Activated CD4-positive, CD25-positive, alpha-beta regulatory T cell treated with anti-CD3 and anti-CD28 coated beads, Interleukin-2, amount 50 U/mL, for 24 hours (primary cell): ENCODE measurements around the gene MPZL1.

Experiments used
- ATAC-seq, 2 donors: fragments of 150-1000 bp; cut with Tn5 transposase; one replicate each; pipeline ENCODE4 v1.10.0; 2021; ENCODE audit warnings: mild to moderate bottlenecking in 1 of 2, moderate library complexity in 1 of 2

Gene MPZL1

DNA sequence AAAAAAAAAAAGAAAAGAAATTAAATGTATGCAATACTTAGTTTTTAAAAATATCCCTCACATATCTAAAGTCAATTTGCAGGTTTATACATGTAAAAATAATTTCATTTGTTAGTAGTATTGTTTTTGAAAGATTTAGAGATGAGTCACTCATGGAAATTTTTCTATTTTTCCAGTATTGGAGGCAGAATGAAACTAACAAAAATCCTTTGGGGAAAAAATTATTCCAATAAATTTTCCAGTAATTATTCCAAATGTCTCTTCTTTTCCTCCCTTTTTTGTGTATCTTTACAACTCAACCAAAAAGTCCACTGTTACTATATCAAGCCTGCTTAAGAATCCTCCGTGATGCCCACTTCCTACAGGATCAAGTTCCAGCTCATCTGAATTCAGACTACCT, 29.9 kb downstream of the MPZL1 start:
- ATAC-seq, result no peak

DNA sequence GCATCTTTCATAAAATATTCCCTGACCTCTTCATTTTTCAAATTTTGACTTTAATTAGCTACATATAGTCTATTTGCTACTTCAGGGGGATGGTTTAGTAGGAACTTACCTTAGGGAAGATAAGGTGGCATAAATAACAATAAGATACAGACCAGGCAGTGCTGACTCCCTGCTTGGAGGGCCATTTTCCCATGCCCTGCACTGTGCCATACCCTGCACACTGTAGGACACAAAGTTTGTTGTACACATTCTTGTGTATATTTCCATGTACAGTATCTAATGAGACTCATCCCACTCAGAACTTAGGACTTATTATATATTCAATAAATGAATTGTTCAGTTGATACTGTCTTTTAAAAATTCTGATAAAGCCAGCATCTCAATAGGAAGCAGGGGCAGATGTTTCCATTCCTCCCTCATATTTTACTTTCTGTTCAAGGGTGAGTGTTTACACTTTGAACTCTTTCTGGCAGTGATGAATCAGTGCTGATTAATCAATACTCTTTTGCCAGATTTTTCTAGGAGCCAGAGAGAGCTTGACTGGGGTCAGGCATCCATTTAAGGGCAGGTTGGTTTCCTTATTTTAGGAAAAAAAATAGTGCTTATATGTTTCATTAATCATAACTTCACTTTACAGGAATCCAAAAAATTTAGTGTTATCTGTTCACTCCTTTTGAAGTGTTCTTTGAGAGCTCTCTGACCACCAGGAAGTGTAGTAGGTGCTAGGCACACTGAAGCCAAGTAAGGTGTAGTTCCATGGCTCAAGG, 30.6 kb downstream of the MPZL1 start:
- no peak for ATAC-seq

DNA sequence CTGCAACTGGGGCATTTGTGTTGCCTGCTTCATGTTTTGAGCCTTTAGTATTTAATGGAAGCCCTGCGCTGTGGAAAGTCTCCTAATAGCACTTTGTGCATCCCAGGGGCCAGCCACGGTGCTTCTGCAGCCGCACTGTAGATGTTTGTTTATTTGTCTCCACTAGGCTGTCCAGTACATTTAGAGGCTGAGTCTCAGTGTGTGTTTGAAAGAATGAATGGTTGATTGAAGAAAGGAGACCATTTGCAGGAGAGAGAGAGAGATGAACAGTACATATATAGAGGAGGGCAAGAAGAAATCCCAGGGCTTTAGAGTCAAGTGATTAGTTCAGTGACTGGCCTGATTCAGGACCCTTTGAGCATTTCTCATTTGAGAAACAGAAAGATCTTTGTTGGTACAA, 33.9 kb downstream of the MPZL1 start:
- ATAC-seq, result no peak

DNA sequence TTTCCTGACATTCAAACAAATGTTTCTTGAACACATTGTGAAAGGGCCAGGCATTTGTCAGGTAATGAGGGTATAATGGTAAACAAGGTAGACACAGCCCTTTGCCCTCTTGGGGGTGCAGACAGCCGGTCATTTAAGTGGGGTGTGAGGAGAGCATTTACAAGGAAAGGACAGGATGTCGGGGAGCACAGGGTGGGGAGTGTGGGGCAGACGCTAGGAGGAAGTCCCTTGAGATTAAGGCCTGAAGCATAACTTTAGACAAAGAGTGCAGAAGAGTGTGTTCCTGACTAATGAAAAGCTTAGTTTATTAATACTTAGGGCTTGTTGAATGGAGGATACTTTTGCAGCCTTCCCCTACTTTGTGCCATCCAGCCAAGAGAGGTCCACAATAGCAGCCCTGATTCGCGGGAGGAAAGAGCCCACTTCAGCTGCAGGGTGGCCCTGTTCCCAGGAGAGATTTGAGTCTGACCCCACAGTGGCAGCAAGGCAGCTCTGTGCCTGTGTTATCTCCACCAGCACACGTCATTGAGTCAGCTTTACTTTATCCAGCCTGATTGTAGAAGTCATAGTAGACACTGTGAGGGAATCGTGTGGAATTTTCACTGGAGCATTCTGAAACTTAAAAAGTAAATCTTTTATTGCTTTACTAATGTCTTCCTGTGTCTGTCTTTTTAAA, 35.1 kb downstream of the MPZL1 start:
- ATAC-seq, result no peak

DNA sequence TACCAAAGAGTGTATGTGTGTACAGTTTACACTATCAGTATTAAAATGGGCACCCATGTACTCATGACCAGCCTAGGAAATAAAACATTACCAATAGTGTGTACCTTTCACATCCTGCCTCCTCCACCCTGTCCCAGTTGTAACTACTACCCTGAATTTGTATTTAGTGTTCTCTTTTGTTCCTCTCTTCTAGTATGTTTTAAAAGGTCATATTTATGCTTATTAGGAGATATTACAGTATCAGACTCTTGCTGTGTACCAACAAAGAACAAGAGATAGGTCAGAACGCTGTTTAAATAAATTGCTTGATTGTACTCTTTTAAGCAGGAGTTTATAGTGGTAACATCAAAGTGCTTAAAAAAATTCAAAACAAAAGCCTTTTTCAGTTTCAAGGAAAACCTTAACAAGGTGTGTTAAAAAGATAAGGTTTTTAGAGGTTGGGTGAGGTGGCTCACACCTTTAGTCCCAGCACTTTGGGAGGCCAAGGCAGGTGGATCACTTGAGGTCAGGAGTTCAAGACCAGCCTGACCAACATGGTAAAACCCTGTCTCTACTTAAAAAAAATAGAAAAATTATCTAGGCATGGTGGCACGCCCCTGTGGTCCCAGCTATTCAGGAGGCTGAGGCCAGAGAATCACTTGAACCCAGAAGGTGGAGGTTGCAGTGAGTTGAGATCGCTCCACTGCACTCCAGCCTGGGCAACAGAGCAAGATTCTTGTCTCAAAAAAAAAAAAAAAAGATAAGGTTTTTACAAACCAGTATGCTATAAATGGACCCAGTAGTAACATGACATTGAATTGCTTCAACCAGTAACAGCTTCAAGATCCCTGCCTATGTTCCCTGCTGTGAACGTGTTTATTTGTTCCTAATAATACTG, 35.9 kb downstream of the MPZL1 start:
- no peak for ATAC-seq

DNA sequence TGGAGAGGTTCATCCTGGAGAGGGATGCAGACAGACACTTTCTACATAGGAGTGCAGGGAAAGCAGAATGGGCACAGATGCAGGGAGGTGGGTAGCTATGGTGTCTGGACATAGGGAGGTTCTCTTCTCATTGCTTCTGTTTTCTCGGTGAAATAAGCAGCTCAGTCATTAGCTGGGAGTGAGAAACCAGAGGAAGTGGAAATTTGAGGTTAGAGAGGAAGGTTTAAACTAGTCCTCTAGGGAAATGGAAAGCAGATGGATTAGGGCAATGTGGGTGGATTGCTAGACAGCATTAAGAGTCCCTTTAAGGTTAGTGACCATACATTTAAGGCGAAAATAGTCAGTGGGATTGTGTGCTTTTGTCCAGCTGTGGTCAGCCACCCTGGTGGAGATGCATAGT, 39.6 kb downstream of the MPZL1 start:
- no peak for ATAC-seq

DNA sequence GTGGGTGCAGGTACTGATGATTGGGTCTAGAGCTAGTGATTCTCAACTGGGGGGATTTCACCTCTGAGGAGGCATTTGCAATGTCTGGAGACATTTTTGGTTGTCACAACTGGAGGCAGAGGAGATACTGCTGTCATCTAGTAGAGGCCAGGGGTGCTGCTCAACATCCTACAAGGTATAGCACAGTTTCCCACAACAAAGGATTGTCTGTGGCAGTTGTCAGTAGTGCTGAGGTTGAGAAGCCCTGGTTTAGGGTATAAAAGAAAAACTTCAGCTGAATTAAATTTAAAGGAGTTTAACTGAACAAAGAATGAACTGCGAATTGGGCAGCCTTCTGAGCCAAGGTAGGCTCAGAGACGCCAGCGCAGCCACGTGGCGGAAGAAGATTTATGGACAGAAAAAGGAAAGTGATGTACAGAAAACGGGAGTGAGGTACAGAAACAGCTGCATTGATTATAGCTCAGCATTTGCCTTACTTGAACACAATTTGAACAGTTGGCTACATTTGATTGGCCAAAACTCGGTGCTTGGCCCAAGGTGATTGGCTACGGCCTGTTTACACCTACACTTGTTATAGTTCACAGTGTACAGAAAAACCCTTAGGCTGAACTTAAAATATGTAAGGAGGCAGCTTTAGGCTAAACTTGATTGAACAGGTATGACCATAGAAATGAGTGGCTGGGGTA, 40.4 kb downstream of the MPZL1 start:
- peak in 1 of 2 donors; percentile 30 for ATAC-seq

DNA sequence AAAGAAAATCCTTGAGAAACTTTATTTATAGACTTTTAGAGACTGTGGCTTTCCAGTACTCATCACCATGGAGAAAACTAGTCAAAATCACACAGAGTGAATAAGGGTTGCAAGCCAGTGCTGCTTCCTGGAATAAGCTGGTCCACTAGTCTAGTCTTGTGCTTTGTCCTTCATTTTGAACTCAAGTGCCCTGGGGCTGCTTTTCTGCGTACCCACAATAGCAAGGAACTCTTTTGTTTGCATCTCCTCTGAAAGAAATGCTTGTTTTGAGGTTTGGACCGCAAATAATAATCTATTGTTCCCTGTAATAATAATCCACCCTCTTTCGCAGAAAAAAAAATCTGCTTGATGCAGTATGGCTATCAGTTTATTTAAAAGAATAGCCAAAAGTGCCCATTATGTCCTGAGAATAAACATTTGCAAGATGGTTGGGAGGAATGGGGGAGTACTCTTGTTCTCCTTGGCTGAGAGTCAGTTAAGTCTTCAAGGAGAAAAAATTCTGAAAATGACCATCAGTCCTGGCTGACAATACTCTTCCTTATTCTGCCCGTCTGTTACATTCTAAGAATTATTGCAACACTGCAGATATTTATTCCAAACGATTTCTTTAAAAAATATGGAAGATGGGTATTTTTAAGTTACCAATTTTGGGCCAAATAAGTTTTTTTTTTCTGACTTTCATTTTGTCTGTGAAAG, 41.9 kb downstream of the MPZL1 start:
- ATAC-seq, result no peak

DNA sequence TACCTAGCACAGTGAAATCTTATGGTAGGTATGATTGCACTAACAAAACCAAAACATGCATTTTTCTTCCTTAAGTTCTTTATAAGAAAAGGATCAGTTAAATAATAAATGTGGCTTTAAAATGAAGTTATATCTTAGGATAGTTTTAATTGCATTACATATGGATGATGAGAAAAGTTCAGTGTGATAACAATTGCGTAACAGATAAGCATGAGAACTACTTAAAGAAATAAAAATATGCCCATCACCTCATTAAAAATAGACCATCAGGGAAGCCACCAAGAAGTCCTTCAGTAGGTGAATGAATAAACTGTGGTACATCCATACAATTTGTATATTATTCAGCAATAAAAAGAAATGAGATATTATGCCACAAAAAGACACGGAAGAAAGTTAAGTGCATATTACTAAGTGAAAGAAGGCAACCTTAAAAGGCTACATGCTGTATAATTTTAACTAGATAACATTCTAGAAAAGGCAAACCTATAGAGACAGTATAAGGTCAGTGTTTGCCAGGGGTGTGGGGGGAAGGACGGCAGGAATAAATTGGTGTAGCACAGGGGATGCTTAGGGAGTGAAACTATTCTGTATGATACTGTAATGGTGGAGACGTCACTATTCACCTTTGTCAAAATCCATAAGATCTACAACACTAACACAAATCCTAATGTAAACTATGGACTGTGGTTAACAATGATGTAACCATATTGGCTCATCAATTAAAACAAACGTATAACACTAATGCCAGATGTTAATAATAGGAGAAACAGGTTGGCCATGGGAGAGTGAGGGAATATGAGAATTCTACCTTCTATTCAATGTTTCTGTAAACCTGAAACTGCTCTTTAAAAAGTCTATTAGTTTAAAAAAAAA, 42.9 kb downstream of the MPZL1 start:
- ATAC-seq, result no peak

DNA sequence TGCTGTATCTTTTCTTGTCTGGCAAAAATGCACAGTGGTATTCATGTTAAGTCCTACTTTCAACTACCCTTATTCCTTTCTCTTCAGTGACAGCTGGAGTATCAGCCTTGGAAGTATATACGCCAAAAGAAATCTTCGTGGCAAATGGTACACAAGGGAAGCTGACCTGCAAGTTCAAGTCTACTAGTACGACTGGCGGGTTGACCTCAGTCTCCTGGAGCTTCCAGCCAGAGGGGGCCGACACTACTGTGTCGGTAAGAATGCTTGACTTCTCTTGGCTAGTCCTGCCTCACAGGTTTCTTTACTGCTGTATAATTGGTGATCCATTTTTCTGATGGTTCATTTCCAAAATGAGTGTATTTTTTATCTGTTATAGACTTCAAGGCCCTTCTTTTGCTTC, 43.7 kb downstream of the MPZL1 start:
- no peak for ATAC-seq

DNA sequence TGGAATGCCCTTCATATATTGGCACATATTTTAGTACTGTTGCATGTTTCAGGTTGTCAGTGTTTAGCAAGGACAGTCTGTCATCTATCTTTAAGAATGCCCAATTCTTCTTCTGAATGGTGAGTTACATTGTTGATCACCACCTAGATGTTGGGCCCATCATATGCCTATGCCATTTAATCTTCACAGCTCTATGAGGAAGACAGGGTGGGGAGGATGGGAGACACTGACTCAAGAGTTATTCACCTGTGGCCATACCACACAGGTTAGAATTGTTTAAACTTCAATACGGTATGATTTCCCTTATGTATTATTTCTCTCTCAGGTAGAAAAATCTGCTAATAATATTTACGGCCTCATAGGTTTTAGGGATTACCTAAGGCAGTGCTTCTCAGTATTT, 44.8 kb downstream of the MPZL1 start:
- ATAC-seq, result no peak

DNA sequence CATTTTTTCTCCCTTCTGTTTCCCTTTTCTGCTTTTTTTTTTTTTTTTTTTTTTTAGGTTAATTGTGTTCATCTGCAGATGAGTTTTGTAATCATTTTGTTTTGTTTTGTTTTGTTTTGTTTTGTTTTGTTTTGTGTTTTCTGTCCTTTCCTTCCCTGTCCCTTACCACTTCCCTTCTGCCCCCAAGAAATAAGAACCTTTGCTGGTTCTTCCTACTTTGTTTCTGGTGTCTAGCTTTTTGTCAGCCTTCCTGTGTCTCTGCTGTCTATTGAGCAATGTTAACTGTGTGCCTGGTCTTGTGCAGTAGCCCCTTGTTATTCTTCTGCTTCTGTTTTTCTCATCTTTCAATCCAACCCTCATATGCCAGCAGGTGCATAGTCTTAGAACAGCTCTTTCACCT, 46.0 kb downstream of the MPZL1 start:
- ATAC-seq, result no peak

DNA sequence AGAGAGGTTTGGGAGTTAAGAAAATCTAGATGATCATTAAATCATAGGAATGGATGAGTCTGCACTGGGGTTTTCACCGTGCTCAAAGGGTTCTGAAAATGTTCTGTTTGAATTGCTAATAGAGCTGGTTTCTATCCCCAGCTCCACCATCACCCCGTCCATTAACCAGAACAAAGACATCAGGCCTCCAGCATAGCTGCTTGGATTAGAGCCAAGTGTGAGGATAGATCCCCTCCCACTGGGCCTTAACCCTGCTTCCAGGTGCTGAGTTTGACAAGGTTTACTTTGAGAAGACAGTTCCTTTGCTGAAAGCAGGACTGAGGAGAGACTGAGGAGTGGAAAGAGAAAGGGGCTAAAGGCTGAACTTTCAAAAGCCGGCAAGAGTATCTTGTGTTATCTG, 48.3 kb downstream of the MPZL1 start:
- no peak for ATAC-seq

DNA sequence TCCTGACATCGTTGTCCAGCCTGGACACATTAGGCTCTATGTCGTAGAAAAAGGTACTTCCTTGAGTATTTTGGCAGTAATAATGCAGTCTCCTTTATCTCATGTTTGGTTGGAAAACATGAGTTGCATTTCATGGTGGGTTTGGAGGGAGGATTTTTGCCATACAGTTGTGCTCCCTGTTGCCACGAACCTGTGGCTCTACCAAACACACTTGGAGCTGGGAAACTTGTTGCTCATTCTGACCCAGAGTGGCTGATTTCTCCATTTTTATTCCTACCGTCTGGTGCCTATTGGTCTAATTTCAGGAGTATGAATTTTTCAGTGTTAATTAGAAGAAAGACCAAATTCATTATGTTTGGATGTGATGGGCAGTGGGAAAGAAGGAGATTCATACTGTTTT, 50.7 kb downstream of the MPZL1 start:
- ATAC-seq, result no peak

DNA sequence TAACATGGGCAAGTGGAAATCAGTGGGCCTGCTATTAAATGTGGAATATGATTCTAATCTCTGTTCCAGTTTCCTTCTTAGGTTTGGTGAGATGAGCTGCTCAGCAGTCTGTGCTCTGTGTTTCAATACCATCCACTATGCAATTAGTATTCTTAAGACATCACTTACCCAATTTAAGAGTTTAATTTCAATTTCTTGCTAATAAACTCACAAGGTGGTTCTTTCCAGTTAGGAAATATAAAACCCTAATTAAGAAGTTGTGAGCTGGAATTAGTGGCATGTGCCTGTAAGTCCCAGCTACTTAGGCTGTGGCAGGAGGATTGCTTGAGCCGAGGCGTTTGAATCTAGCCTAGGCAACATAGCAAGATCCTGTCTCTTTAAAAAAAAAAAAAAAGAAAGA, 51.7 kb downstream of the MPZL1 start:
- ATAC-seq, result no peak

DNA sequence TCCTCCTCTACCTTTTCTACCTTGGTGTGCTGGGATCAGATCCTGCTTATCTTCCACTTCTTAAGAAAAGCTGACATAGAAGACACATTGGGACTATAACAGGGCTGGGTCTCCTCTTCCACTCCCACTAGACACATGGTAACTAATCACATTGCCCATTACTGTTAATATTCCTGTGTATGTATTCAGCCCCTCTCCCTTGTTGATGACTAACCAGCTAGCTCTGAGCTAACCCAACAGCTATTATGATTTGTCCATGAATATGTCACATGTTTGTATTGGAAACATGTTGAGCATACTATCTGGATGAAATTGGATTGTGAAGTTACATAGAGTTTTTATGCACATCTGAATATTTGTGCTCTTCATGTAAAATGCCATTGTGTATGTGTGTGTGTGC, 52.9 kb downstream of the MPZL1 start:
- no peak for ATAC-seq

DNA sequence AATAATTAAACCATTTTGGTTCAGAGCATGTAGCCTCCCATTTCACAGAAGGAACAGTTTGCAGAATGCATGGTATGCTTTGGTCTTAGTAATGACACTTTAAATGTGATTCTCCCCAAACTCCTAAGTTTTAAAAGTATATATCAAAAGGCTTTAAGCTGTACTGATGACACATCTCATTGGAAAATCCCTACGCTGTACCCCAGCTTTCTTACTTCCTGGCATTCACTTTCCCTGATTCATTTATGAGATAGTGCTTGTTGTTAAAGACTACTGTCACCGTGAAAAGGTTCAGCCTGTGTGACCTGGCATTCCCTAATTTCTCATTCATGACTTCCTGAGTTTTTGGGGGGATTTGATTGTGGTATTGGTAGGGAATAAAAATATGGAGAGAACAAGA, 53.4 kb downstream of the MPZL1 start:
- ATAC-seq, result no peak

DNA sequence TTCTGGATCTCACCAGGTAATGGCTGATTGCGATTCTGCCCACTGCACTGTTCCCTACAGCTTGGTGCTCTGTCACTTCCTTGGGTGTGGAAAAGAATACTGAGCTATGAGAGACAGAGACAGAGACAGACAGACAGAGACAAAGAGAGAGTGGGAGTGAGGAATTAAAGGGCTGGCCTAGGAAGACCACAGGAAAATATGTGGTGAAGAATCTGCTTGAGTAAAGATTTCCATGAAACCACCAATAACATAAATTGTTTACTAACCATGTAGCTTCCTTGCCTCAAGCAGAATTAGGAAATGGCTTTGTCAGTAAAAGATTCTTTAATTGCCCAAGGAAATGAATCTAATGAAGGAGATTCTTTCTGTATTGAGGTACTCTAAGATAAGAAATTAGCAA, 54.4 kb downstream of the MPZL1 start:
- no peak for ATAC-seq

DNA sequence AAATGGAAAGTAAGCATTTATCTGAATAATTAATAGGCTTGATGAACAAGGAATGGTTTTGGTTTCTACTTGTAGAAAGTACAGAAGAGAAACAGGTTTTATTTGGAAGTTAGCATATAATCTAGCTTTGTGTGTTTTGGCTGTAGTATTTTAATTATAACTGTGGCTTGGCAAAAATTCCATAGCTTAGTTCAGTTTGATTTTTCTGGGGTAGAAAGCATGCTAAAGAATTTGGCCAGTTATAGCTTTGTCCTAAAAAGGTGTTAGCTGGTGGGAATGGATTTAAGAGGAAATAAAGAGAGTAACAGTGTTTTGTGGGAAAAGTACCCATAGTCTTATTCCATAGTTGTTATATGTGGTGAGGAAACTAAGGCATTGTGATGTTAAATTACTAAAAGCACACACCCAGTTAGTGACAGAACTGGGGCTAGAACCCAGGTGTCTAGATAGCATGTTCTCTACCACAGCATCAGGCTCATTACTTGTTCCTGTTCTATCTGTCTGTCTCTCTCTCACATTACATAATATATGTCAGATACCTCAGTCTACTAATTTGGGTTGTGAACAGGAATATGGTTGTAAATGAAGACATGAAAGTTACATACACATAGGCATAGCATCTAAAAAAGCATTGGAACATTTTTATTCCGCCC, 55.0 kb downstream of the MPZL1 start:
- ATAC-seq, result no peak

DNA sequence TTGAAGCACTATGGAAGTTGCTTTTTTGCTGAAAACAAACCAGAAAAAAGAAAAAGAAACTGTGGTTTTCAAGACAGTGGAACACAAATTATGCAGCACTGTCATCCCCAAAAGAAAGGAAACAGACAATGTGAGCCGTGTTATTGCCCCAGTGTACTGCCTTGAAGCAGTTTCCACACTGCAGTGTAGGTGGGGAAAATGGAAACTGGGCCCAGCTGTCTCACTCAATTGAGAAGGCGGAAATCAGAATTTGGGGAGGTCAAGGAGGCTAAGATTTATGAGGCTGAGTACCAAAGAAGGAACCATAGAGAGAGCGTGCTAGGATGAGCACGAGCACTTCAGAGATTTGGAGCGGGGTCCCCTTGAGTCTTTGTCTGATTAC, 55.5 kb downstream of the MPZL1 start:
- no peak for ATAC-seq

DNA sequence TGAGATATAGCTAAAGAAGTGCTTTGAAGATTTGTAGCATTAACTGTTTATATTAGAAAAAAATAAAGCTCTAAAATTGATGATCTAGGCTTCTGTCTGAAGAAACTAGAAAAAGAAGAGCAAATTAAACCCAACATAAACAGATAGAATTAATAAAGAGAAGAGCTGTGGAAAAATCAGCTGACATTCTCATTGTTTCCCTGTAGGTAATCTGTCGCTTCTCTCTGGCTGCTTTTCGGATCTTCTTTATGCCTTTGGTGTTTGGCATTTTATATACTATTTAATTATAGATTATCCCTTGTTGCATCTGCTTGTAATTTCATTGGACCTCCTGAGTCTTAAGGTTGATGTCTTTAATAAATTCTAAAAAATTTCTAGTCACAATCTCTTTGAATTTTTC, 59.8 kb downstream of the MPZL1 start:
- no peak for ATAC-seq
